ENCODE data around the gene FHIP1B.

Gene FHIP1B

DNA sequence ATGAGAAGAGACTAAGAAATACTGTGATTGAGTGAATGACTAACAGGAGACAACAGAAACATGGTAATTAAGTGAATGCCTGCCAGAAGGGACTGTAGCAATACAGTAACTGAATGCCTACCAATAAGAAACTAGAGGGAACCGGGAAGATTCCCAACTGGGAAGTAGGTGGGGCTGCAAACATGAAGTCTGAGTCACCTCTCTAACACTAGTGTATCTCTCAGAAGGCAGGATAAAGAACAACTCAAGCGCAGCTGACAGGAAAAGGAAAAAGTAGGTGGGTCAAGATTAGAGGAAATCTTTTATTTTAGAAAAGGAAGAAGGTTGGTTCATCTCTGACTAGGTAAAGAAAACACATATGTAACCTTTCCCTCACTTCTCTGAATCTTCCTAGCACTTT, 15.1 kb downstream of the FHIP1B start:
- H3K4me3 ChIP-seq (ENCODE audit: low read depth, low read length) = no peak overlapping the region
- in situ Hi-C loops (cut with HindIII; ENCODE audit: low sequenced_read_pairs) = no loop called here
- DNase-seq (ENCODE audit: low read depth, low spot score) = peak; percentile 87

DNA sequence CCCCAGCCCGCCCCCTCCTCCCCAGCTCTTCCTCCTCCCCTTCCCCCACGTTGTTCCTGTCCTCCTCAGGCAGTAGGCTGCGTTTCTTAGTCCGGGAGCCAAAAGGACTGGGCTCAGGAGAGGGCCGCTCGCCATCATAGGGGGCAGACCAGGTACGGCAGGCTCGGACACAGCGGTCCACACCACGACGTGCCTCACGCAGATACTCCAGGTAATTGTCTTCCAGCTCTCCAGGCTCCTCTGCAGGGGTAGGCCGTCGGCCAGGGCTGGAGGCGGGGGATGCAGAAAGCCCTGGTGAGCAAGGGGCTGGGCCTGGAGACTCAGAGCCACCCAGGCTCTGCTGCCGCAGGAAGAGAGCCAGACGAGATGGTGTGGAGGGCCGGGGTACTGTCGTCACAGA, 16.7 kb downstream of the FHIP1B start:
- H3K4me3 ChIP-seq (ENCODE audit: low read depth, low read length) = no peak overlapping the region
- DNase-seq (ENCODE audit: low read depth, low spot score) = no peak
- TF ChIP-seq CTCF (IDR thresholded peaks at IDR 0.05; ENCODE audit: low read depth, low read length) = no peak
- in situ Hi-C loops (cut with HindIII; ENCODE audit: low sequenced_read_pairs) = no loop called here

More for the DNA sequence above, 15.1 kb downstream of the FHIP1B start:
- TF ChIP-seq CTCF (IDR thresholded peaks at IDR 0.05; ENCODE audit: low read depth, low read length) = no peak

DNA sequence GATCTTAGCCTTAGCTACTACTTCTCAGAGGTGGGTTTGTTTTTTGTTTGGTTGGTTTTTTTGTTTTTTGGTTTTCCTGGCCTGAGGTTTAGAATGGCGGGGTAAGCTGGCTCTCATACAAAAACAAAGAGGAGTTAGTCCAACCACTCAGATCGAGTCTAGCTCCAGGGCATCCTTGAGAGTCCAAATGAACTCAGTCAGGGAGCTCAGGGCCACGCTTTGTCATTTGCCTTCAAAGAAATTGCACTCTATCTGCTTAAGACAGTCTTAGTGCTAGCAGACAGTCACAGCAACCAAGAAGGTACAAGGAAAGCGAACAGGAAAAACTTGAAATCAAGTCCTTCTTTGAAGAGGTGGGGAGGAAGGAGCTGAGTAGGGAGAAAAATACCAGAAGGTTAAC, 17.9 kb downstream of the FHIP1B start:
- no peak for DNase-seq (ENCODE audit: low read depth, low spot score)
- in situ Hi-C loops (cut with HindIII; ENCODE audit: low sequenced_read_pairs) = no loop called here
- no peak for TF ChIP-seq CTCF (IDR thresholded peaks at IDR 0.05; ENCODE audit: low read depth, low read length)

GRCh38 chr11:6214530-6214929, 19.9 kb downstream of the FHIP1B start:
- TF ChIP-seq CTCF (IDR thresholded peaks at IDR 0.05; ENCODE audit: low read depth, low read length) = no peak
- in situ Hi-C loops (cut with HindIII; ENCODE audit: low sequenced_read_pairs) = no loop called here
- no peak overlapping the region for H3K4me3 ChIP-seq (ENCODE audit: low read depth, low read length)
- no peak for DNase-seq (ENCODE audit: low read depth, low spot score)

More for the DNA sequence above, 17.9 kb downstream of the FHIP1B start:
- no peak overlapping the region for H3K4me3 ChIP-seq (ENCODE audit: low read depth, low read length)

- in situ Hi-C loops (cut with HindIII; ENCODE audit: low sequenced_read_pairs) = no loop called here
- no peak for DNase-seq (ENCODE audit: low read depth, low spot score)
- TF ChIP-seq CTCF (IDR thresholded peaks at IDR 0.05; ENCODE audit: low read depth, low read length) = no peak
- no peak overlapping the region for H3K4me3 ChIP-seq (ENCODE audit: low read depth, low read length)
Observed at GRCh38 chr11:6210274-6210955, 24.0 kb downstream of the FHIP1B start.

- in situ Hi-C loops (cut with HindIII; ENCODE audit: low sequenced_read_pairs) = no loop called here
- H3K4me3 ChIP-seq (ENCODE audit: low read depth, low read length) = no peak overlapping the region
- TF ChIP-seq CTCF (IDR thresholded peaks at IDR 0.05; ENCODE audit: low read depth, low read length) = no peak
- DNase-seq (ENCODE audit: low read depth, low spot score) = no peak
Observed at GRCh38 chr11:6209801-6210200, 24.6 kb downstream of the FHIP1B start.
